NCI-H345 treated with DMSO at 0.1 percent for 48 hours (cell line): ENCODE data around the gene IRX6.

Experiments used
- DNase-seq: peaks from one replicate; lab custom pipeline; 2025; ENCODE audit not compliant: unreplicated experiment; lab: John Stamatoyannopoulos, UW

The IRX6 gene

GRCh38 chr16:55323637-55324271 is at the start of gene IRX6:
Gene IRX6 (plus strand): TSS chr16:55324203. CDS start chr16:55325092, 889 bp downstream.
- DNase-seq = no peak

DNA sequence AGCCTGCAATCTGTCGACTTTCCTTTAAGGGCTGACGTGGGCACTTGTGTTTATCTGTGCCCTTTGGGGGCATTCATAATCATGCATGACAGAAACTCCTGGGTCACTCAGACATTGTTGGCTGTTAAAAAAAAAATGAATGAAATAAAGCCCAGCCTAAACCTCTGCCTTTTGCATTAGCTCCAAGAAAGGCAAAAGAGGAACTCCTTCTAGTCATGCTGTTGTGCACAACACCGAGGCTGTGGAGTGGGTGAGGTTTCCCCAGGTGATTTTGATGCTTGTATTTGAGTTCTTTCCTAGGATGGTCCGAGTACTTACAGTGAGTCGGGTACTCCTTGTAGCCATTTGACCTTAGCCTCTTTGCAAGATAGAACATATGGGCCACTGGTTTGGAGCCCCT is 49.6 kb upstream of the IRX6 start:
- no peak for DNase-seq

DNA sequence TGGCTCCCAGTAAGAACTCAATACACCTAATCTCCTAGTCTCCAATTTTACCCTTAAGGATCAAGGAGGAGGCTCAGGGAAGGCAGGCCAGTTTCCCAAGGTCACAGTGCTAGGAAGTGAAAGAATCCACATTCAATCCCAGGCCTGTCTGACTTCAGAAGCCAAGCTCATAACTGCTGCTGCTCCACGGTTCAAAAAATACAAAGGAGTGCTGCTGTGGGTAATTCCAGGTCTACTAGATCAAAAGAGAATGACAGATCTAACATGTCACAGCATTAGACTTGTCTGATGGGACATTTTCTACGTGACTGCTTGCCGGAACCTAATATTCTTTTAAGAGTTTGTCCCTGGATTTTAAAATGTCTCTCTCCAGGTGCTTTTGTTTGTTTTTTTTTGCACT is 48.8 kb upstream of the IRX6 start:
- no peak for DNase-seq

- DNase-seq = no peak
These were observed 48.1 kb upstream of the IRX6 start for GRCh38 chr16:55275869-55276268.

GRCh38 chr16:55277536-55277935 is 46.5 kb upstream of the IRX6 start:
- DNase-seq = no peak

DNA sequence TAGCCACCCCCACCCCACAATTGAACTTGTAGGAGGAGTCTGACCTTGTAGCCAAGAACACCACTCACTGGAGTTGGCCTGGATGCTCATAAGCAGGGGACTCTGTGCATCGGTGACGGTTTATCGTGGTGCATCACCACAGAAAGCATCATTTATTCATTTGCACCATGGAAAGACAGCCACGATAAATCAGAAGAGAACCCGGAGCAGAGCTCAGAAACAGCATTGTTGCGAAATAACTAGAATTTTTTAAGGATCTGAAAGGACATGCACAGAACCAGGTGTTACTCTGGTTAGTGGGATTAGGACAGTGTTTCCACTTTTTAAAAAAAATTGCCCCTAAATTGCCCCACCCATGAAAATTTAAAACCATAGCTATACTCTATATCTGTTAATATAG is 44.4 kb upstream of the IRX6 start:
- no peak for DNase-seq

- DNase-seq = no peak
These were observed 43.4 kb upstream of the IRX6 start for GRCh38 chr16:55280587-55280986.

DNA sequence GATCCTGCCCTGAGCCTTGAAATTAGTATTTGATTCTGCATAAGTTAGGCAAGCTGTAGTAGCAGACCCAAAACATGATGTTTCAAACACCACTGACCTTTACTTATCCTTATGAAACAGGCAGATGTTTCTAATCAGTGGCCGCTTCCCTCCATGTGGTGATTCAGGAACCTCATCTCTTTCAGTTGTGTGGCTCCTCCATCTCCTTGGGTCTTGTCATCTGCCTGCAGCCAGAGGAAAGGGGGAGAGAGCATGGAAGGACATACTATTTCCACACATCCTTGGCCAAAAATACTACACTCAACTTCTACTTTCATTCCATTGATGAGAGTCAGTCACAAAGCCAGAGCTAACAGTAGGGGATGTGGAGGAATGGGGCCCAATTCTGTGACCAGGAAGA is 41.6 kb upstream of the IRX6 start:
- no peak for DNase-seq

- DNase-seq = no peak
These were observed 39.9 kb upstream of the IRX6 start for GRCh38 chr16:55283812-55284717.

DNA sequence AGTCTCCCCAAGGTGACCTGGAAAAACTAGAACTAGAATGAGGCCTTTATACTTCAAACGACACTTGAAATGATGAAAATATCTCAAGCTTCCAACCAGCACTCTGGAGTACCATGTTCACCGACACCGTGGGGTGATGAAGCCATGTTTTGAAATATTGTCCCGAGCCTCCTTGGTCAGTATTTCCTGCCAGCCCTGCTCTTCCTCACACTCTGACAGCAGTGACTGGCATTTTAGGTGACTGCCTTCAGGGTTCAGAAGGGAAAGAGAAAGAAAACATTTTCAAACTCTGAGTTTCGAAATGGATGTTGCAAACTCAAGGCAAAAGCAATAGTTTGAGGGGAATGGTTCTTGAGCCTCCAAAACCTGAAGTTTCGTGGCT is 39.3 kb upstream of the IRX6 start:
- DNase-seq = no peak

DNA sequence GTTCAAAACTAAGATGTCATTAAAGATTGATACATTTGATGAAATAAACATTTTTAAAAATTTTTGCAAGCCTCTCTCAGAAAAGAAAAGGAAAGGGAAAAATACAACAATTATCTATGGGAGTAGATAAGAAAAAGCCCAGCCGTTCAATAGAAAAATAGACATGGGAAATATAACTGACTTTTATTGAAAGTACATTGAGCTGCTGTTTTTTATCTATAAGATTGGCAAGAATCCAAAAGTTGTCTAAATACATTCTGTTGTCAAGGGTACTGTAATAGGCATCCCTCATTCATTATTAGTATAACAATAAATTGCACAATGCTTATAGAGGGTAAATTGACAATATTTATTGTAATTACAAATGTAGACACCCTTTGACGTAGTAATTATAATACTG is 38.4 kb upstream of the IRX6 start:
- no peak for DNase-seq

- DNase-seq = no peak
These were observed 34.6 kb upstream of the IRX6 start for GRCh38 chr16:55289353-55289752.

- no peak for DNase-seq
These were observed 32.2 kb upstream of the IRX6 start for GRCh38 chr16:55291847-55292246.

DNA sequence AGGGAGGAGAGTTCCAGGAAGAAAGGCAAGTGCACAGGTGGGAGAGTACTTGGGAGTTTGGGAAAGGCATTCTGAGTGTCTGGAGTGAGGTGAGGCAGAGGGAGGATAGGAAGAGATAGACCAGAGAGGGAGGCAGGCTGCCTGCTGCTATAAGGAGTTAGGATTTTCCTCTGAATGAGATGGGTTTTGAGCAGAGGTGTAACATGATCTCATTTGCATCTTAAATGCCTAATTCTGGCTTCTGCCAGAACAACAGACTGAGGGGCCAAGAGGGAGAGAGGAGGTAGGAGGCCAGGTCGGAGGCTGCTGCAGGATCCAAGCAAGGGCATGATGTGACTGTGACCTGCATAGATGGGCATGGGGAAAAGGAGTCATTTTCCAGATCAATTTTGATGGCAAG is 31.5 kb upstream of the IRX6 start:
- DNase-seq = no peak

DNA sequence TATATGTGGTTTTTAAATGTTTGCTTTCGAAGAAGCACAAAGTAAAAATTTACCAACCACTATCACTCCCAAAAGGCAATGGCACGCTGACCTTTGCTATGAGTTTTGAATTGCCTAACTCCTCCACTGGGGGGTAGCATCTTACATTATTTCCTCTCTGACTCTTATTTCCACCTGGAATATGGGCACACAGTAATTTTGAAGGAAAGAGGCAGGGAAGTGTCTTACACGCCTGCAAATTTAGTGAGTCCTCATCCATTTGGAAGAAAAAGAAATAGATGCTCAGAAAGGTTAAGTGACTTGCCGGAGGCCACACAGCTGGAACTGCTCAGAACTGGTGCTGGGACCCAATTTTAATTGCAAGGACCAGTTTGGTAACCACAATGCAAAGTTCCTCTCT is 29.9 kb upstream of the IRX6 start:
- DNase-seq = no peak

- DNase-seq = no peak
These were observed 29.1 kb upstream of the IRX6 start for GRCh38 chr16:55294931-55295342.

DNA sequence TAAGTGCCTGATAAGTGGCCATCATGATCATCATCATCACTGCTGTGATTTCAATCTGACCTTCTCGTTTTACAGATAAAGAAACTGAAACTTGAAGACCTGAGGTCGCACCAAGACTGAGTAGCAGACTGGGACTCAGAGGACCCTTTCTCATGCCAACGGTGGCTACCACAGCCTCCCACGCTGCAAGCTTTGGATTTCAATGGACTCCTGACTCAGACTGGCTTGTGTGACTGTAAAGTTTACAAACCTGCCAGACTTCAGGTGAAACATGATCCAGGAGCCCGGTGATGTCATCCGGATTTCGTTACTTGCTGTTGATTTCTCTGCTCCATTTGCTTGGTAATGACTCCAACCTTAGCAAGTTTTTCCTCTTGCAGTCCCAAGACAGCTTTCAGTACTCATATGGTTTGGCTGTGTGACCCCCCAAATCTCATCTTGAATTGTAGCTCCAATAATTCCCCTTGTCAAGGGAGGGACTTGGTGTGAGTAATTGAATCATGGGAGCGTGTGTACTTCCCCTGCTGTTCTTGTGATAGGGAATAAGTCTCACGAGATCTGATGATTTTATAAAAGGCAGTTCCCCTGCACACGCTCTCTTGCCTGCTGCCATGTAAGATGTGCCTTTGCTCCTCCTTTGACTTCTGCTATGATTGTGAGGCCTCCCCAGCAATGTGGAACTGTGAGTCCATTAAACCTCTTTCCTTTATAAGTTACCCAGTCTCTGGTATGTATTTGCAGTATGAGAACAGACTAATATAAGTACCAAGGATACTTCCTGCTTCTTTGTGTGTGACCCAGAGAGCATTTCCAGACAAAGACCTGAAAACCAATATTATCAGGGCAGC is 26.7 kb upstream of the IRX6 start:
- DNase-seq = no peak

DNA sequence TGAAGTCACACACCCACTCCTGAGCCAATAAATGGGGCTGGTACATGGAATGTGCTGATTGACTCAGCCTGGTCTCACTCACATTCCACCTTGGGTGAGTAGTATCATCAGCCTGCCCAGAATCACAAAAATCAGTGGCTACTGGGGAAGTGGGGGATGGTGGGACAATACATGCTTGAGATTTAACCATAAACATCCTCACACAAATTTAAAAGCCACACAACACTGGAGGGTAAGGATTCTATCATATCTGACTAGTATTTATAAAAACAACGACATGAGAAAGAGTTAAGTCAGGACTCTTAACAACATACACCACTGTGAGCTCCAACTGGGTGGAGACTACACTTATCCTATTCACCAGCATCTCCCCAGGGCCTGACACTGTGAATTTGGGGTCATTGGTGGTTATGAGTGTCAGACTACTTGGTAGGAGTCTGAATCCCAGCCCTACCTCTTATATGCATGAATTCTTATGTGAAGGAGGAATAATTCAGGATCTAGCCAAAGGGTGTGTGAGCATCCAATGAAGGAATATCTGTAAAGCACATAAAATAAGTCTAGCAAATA is 26.0 kb upstream of the IRX6 start:
- no peak for DNase-seq

- no peak for DNase-seq
These were observed 22.5 kb upstream of the IRX6 start for GRCh38 chr16:55301385-55302008.

DNA sequence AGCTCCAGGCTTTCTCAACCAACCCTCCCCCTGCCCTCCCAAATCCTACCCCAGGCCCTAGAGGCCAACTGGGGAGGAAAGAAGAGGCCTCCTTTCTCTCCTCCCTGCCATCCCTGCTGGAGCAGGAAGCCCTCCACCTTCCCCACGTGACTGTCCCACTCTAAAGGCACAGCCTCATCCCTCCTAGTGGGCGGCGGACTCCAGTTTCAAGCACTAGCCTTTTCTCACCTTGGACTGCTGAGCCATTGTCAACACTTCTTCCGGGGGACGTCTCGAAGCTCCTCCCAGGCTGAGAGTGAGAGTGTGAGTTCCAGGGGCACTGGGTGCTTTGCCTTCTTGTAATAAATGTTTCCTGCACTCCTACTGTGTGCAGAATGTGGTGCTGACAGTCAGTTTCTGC is 21.4 kb upstream of the IRX6 start:
- no peak for DNase-seq

GRCh38 chr16:55308973-55309372 is 15.0 kb upstream of the IRX6 start:
- DNase-seq = no peak
